ENCODE results near the gene ACBD3. TPM values are rescaled to one million over a fixed set of nuclear protein-coding genes. Genes with fewer than 3 reads are reported as not detected.

Gene ACBD3
- total RNA-seq = 52.4 TPM

GRCh38 chr1:226186124-226187018 lies at the start of gene ACBD3:
Gene ACBD3, minus strand, starts transcription at chr1:226186741. Its CDS starts 66 bp downstream, at chr1:226186675.

GRCh38 chr1:226223157-226223785 lies 36.7 kb upstream of the ACBD3 start, which contains the start of gene MIXL1:
Gene MIXL1, plus strand, starts transcription at chr1:226223664. Its CDS starts 18 bp downstream, at chr1:226223682.

Small RNAs within 50 kb of the gene (small RNA-seq; reads per million reads assigned to genes)
- not detected for gene AL512343.1

Other genes with a start within 250 kb of the ACBD3 start
- 0.23 TPM for gene LEFTY2, start 245.5 kb downstream of the ACBD3 start, total RNA-seq
- gene SDE2, start 187.4 kb downstream of the ACBD3 start, total RNA-seq = 44.5 TPM
- gene H3-3A, start 124.0 kb downstream of the ACBD3 start, total RNA-seq = 312 TPM
- gene MIXL1, start 36.9 kb upstream of the ACBD3 start, total RNA-seq = not detected
- 11.3 TPM for gene LIN9, start 122.4 kb upstream of the ACBD3 start, total RNA-seq
- gene PARP1, start 221.4 kb upstream of the ACBD3 start, total RNA-seq = 130 TPM